HepG2 (cell line): ENCODE data around the gene NDUFS5. TPM values are rescaled to one million over a fixed set of nuclear protein-coding genes. Genes with fewer than 3 reads are reported as not detected.

Source experiments
- CC2D1A ChIP-seq: sonication (generic); formaldehyde crosslinking; IDR thresholded peaks from 2 replicates; pipeline ENCODE4 v1.8.1; 2023; ENCODE audit warnings: mild to moderate bottlenecking, missing genetic modification reagents
- CEBPZ ChIP-seq: IDR thresholded peaks from 2 replicates; pipeline ENCODE4 v1.6.1; 2012; ENCODE audit warnings: low read length, improper control_type of control experiment
- ELF4 ChIP-seq: sonication (generic); formaldehyde crosslinking; IDR thresholded peaks from 2 replicates; pipeline ENCODE4 v1.5.0; 2020; ENCODE audit warnings: missing genetic modification reagents, mild to moderate bottlenecking, moderate library complexity, borderline replicate concordance
- ETV6 ChIP-seq: sonication (generic); formaldehyde crosslinking; conservative IDR thresholded peaks from 2 replicates; pipeline ENCODE4 v1.4.0; 2020; ENCODE audit warnings: missing genetic modification reagents
- FOXP1 ChIP-seq, 2 experiments: fragments of 450-650 bp in 1 of 2; IDR thresholded peaks; 2 replicates each; pipeline ENCODE4 v1.6.1; 2017 to 2018; ENCODE audit warnings: antibody characterized with exemption in 1 of 2
- HNRNPLL ChIP-seq: fragments of 200-400 bp; formaldehyde crosslinking; IDR thresholded peaks from 2 replicates; pipeline ENCODE4 v1.6.1; 2017; ENCODE audit warnings: mild to moderate bottlenecking, low read depth, low read length; ENCODE audit not compliant: poor library complexity, severe bottlenecking
- HOXA3 ChIP-seq: sonication (generic); formaldehyde crosslinking; IDR thresholded peaks from 2 replicates; pipeline ENCODE4 v1.5.0; 2020; ENCODE audit warnings: missing genetic modification reagents
- KDM6A ChIP-seq: IDR thresholded peaks from 2 replicates; pipeline ENCODE4 v1.6.1; 2016; ENCODE audit warnings: low read depth
- MXD1 ChIP-seq: sonication (generic); formaldehyde crosslinking; IDR thresholded peaks from 2 replicates; pipeline ENCODE4 v1.4.0; 2020; ENCODE audit warnings: mild to moderate bottlenecking, missing genetic modification reagents
- SIX4 ChIP-seq: sonication (generic); formaldehyde crosslinking; IDR thresholded peaks from 2 replicates; pipeline ENCODE4 v1.4.0; 2020; ENCODE audit warnings: missing genetic modification reagents
- SMAD1 ChIP-seq: sonication (generic); formaldehyde crosslinking; IDR thresholded peaks from 2 replicates; pipeline ENCODE4 v1.4.0; 2020; ENCODE audit warnings: missing genetic modification reagents, low read depth, mild to moderate bottlenecking, borderline replicate concordance
- SNAPC2 ChIP-seq: sonication (generic); formaldehyde crosslinking; IDR thresholded peaks from 2 replicates; pipeline ENCODE4 v1.8.1; 2022; ENCODE audit warnings: mild to moderate bottlenecking, missing genetic modification reagents
- TFAP4 ChIP-seq: sonication (generic); IDR thresholded peaks from 2 replicates; pipeline ENCODE4 v1.6.1; 2016; ENCODE audit warnings: low read depth, borderline replicate concordance
- ZNF235 ChIP-seq: sonication (generic); formaldehyde crosslinking; IDR thresholded peaks from 2 replicates; pipeline ENCODE4 v1.8.1; 2023; ENCODE audit warnings: mild to moderate bottlenecking, missing genetic modification reagents, borderline replicate concordance
- ZNF263 ChIP-seq: sonication (generic); formaldehyde crosslinking; IDR thresholded peaks from 2 replicates; pipeline ENCODE4 v1.4.0; 2020; ENCODE audit warnings: missing genetic modification reagents
- ZNF333 ChIP-seq: sonication (generic); formaldehyde crosslinking; IDR thresholded peaks from 2 replicates; pipeline ENCODE4 v1.4.0; 2020; ENCODE audit warnings: mild to moderate bottlenecking, missing genetic modification reagents, borderline replicate concordance
- ZNF44 ChIP-seq: sonication (generic); formaldehyde crosslinking; IDR thresholded peaks from 2 replicates; pipeline ENCODE4 v1.5.1; 2020; ENCODE audit warnings: mild to moderate bottlenecking, missing genetic modification reagents
- ZNF558 ChIP-seq: sonication (generic); formaldehyde crosslinking; IDR thresholded peaks from 2 replicates; pipeline ENCODE4 v1.9.0; 2022; ENCODE audit warnings: mild to moderate bottlenecking, missing genetic modification reagents, borderline replicate concordance
- ZNF576 ChIP-seq: sonication (generic); formaldehyde crosslinking; IDR thresholded peaks from 2 replicates; pipeline ENCODE4 v1.4.0; 2020; ENCODE audit warnings: mild to moderate bottlenecking, missing genetic modification reagents
- ZNF589 ChIP-seq: sonication (generic); formaldehyde crosslinking; conservative IDR thresholded peaks from 2 replicates; pipeline ENCODE4 v1.8.0; 2022; ENCODE audit warnings: mild to moderate bottlenecking, moderate library complexity, missing genetic modification reagents
- ZNF598 ChIP-seq: sonication (generic); formaldehyde crosslinking; IDR thresholded peaks from 2 replicates; pipeline ENCODE4 v1.5.1; 2020; ENCODE audit warnings: mild to moderate bottlenecking, missing genetic modification reagents, borderline replicate concordance
- ZNF629 ChIP-seq: sonication (generic); formaldehyde crosslinking; conservative IDR thresholded peaks from 2 replicates; pipeline ENCODE4 v1.5.0; 2020; ENCODE audit warnings: missing genetic modification reagents
- ZNF761 ChIP-seq: sonication (generic); formaldehyde crosslinking; conservative IDR thresholded peaks from 2 replicates; pipeline ENCODE4 v1.4.0; 2020; ENCODE audit warnings: mild to moderate bottlenecking, missing genetic modification reagents
- polyA plus RNA-seq, 8 experiments: library from polyadenylated mRNA; depleted of rRNA in 3 of 8; stranded (reverse) in 7 of 8; unstranded in 1 of 8; fragments of >200 nt; fragmentation: Illumina TruSeq in 4 of 8; extraction: Trizol in 4 of 8; gene quantifications; 2 replicates each; pipeline versions ENCODE4 v1.2.1 to v1.2.3, GENCODE V29; 2011 to 2016; ENCODE audit warnings: low read depth in 4 of 8, missing spikeins in 1 of 8, mixed read lengths in 1 of 8; ENCODE audit not compliant: insufficient read depth in 1 of 8
- total RNA-seq, 5 experiments: library from RNA; depleted of rRNA; stranded (reverse); fragments of >200 nt; fragmentation: Illumina TruSeq; extraction: Trizol; gene quantifications; 2 replicates each; pipeline ENCODE4 v1.2.3, GENCODE V29; 2016; ENCODE audit warnings: low read depth in 1 of 5

The NDUFS5 gene
- total and polyA plus RNA-seq, 2 of the 13 experiments (the other 11 are each of a cell fraction or from before 2014, with no cell fraction given) = 263 to 466 TPM

- no peak for TF ChIP-seq CEBPZ
- TF ChIP-seq ZNF333 (CRISPR knock-in tag) = no peak
- TF ChIP-seq ZNF263 = no peak
- peak; percentile 23; the same call in 1 of the 2 replicates for TF ChIP-seq ELF4 (CRISPR knock-in tag)
- TF ChIP-seq HOXA3 (CRISPR knock-in tag) = peak; percentile 78
- TF ChIP-seq TFAP4 = peak; percentile 28; the same call in 1 of the 2 replicates
- TF ChIP-seq ZNF558 (CRISPR knock-in tag) = peak; percentile 86; the same call in 1 of the 2 replicates
- TF ChIP-seq ETV6 = peak; percentile 60; the same call in 1 of the 2 replicates
- no peak for TF ChIP-seq ZNF576 (CRISPR knock-in tag)
- no peak for TF ChIP-seq FOXP1 (IDR thresholded peaks at IDR 0.05)
- no peak for TF ChIP-seq FOXP1 (CRISPR knock-in tag; IDR thresholded peaks at IDR 0.05)
- TF ChIP-seq ZNF761 (CRISPR knock-in tag) = 0 out of 2 replicates have a peak, but pooled peaks have one; percentile 70
- no peak; the same call in 1 of the 2 replicates for TF ChIP-seq ZNF598
- TF ChIP-seq KDM6A (CRISPR knock-in tag) = no peak
- no peak for TF ChIP-seq ZNF44
- no peak for TF ChIP-seq CC2D1A (CRISPR knock-in tag)
- TF ChIP-seq ZNF589 (CRISPR knock-in tag) = no peak
- TF ChIP-seq HNRNPLL = peak; percentile 84
- TF ChIP-seq SMAD1 (CRISPR knock-in tag) = peak; percentile 65; the same call in 1 of the 2 replicates
- TF ChIP-seq SIX4 (CRISPR knock-in tag) = peak; percentile 48; the same call in 1 of the 2 replicates
- no peak for TF ChIP-seq ZNF629 (CRISPR knock-in tag)
- peak; percentile 79; the same call in 1 of the 2 replicates for TF ChIP-seq SNAPC2
- TF ChIP-seq ZNF235 (CRISPR knock-in tag) = no peak
- TF ChIP-seq MXD1 (CRISPR knock-in tag) = peak; percentile 58; the same call in 1 of the 2 replicates
These were observed 35.2 kb upstream of the NDUFS5 start, which contains the start of gene AKIRIN1 (continued) for GRCh38 chr1:38990738-38991637.
